Retinal pigment epithelial cell (primary cell): ENCODE measurements around the gene VWA5B2.

Experiments used
- DNase-seq: peaks from one replicate; pipeline ENCODE4 v3.0.0-alpha.2; 2010; ENCODE audit warnings: low read depth
- H3K4me3 ChIP-seq: 2 replicates; pipeline ENCODE4 v1.5.1; 2011; ENCODE audit warnings: mild to moderate bottlenecking, low read length, control low read depth, moderate library complexity
- CTCF ChIP-seq: conservative IDR thresholded peaks from 2 replicates; pipeline ENCODE4 v1.5.1; 2011; ENCODE audit warnings: low read depth, low read length, control low read depth, inconsistent platforms

Gene VWA5B2

GRCh38 chr3:184222521-184222920 is 6.9 kb upstream of the VWA5B2 start:
- no peak overlapping the region for H3K4me3 ChIP-seq
- no peak for TF ChIP-seq CTCF
- DNase-seq = no peak

GRCh38 chr3:184223946-184224345 is 5.4 kb upstream of the VWA5B2 start:
- no peak for DNase-seq
- no peak for TF ChIP-seq CTCF
- H3K4me3 ChIP-seq = no peak overlapping the region

GRCh38 chr3:184227481-184227935 is 1.9 kb upstream of the VWA5B2 start:
- DNase-seq = no peak
- TF ChIP-seq CTCF = peak; percentile 92

GRCh38 chr3:184228376-184229137 is 828 bp upstream of the VWA5B2 start:
- no peak for DNase-seq
- no peak for TF ChIP-seq CTCF
- no peak overlapping the region for H3K4me3 ChIP-seq

More at GRCh38 chr3:184227481-184227935, 1.9 kb upstream of the VWA5B2 start:
- no peak overlapping the region for H3K4me3 ChIP-seq

- TF ChIP-seq CTCF = no peak
- peak overlapping the region; percentile 26 for H3K4me3 ChIP-seq
- DNase-seq = no peak
These were observed 757 bp downstream of the VWA5B2 start for GRCh38 chr3:184230081-184230602.

- no peak overlapping the region for H3K4me3 ChIP-seq
- TF ChIP-seq CTCF = no peak
- no peak for DNase-seq
These were observed 1.5 kb downstream of the VWA5B2 start for GRCh38 chr3:184230603-184231528.
